ENCODE measurements around the gene OPN1LW. TPM values are rescaled to one million over a fixed set of nuclear protein-coding genes. Genes with fewer than 3 reads are reported as not detected.

The OPN1LW gene
- total and polyA plus RNA-seq, 2 donors (not counting 3 experiments of a cell fraction or from before 2014, with no cell fraction given), result not detected

- no peaks in the 10 kb centered on the region for H3K79me2 ChIP-seq (ENCODE audit: control insufficient read depth, insufficient read depth, low read length)
- no peak overlapping the region for H3K4me3 ChIP-seq (replicated peaks in 1 of 3; ENCODE audit: insufficient read depth in 1 of 3, low read depth in 1 of 3, low read length in 3 of 3)
- DNase-seq (ENCODE audit: low read depth, low spot score) (no peak), FAIRE-seq (no peak)
- H3K27ac ChIP-seq (ENCODE audit: insufficient read depth, low read depth, low read length), result no peak overlapping the region
- no peaks in the 10 kb centered on the region for H3K4me1 ChIP-seq (ENCODE audit: control insufficient read depth, extremely low read depth, insufficient read depth, low read length)
- TF ChIP-seq, protein P1, sequence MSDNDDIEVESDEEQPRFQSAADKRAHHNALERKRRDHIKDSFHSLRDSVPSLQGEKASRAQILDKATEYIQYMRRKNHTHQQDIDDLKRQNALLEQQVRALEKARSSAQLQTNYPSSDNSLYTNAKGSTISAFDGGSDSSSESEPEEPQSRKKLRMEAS (IDR thresholded peaks at IDR 0.05; ENCODE audit: insufficient read depth, insufficient read length), result no peak
- TF ChIP-seq POLR2A (IDR thresholded peaks at IDR 0.05; ENCODE audit: low read depth, low read length) (no peak), MYC (IDR thresholded peaks at IDR 0.05; ENCODE audit: low read depth, low read length) (no peak), JUN (IDR thresholded peaks at IDR 0.05; ENCODE audit: borderline replicate concordance, insufficient read depth, insufficient read length, low read depth) (no peak), POLR2AphosphoS5 (IDR thresholded peaks at IDR 0.05; ENCODE audit: insufficient read depth, low read depth, low read length) (no peak), EZH2 (IDR thresholded peaks at IDR 0.05; ENCODE audit: borderline replicate concordance, low read depth, low read length, severe bottlenecking) (no peak), FOS (IDR thresholded peaks at IDR 0.05; ENCODE audit: borderline replicate concordance, insufficient read depth, low read length) (no peak), GATA2 (IDR thresholded peaks at IDR 0.05; ENCODE audit: insufficient read depth, insufficient read length, low read depth, low read length) (no peak)
- no peaks in the 10 kb centered on the region for H3K9me3 ChIP-seq (replicated peaks; ENCODE audit: control insufficient read depth, insufficient read depth, low read length)
- no peak overlapping the region for H3K4me2 ChIP-seq (ENCODE audit: insufficient read depth, low read length)
- dilution Hi-C loops (cut with MboI; ENCODE audit: extremely low pct_ligation_motif_present, low sequenced_read_pairs) (no loop called here), intact Hi-C loops (cut with micrococcal nuclease) (no loop called here)
- no peaks in the 10 kb centered on the region for H3K36me3 ChIP-seq (ENCODE audit: control insufficient read depth in 2 of 2, extremely low read depth in 1 of 2, insufficient read depth in 2 of 2, low read length in 2 of 2)
- no peaks in the 10 kb centered on the region for H4K20me1 ChIP-seq (replicated peaks; ENCODE audit: control insufficient read depth, extremely low read depth, insufficient read depth, low read length)
- no peak overlapping the region for H2AFZ ChIP-seq (ENCODE audit: low read depth, low read length)
- H3K9me1 ChIP-seq (replicated peaks; ENCODE audit: control insufficient read depth, extremely low read depth, insufficient read depth, low read length), result no peaks in the 10 kb centered on the region
- no TSS peak for BruUV-seq (replicated peaks)
- POLR2A ChIA-PET, result no interaction called here
- CTCF ChIA-PET, result interaction anchor here (1.4 kb wide), 1 partner anchor 9 kb away, joined by 4 read pairs; no protein-coding TSS in a partner anchor
- H3K27me3 ChIP-seq (ENCODE audit: control insufficient read depth in 2 of 2, insufficient read depth in 2 of 2, low read length in 2 of 2), result no peaks in the 10 kb centered on the region
- no peak overlapping the region for H3K9ac ChIP-seq (replicated peaks; ENCODE audit: extremely low read depth, insufficient read depth, low read length)
Observed at GRCh38 chrX:154117566-154117965, 26.5 kb upstream of the OPN1LW start.

DNA sequence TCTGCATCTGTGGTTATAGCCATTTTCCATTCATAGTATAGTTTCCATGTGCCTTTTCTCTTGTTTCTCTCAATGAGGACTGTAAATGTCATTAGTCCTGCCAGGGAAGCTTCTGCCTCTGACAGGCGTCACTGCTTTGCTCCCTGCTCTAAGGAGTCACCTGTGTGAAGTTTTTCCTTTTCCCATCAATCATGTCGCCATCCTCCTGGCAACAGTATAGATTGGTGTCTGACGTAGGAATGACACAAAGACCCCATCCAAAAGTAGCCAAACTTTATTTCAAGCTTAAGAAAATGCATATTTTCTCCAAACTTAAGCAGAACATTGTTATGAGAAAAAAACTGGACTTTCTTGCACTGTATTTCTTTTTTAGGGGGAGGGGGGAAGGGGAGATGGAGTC lies 23.5 kb upstream of the OPN1LW start:
- Histone ChIP-seq H3K4me1 (ENCODE audit: control insufficient read depth, extremely low read depth, insufficient read depth, low read length) (no peaks in the 10 kb centered on the region), H4K20me1 (replicated peaks; ENCODE audit: control insufficient read depth, extremely low read depth, insufficient read depth, low read length) (no peaks in the 10 kb centered on the region), H3K9me3 (replicated peaks; ENCODE audit: control insufficient read depth, insufficient read depth, low read length) (no peaks in the 10 kb centered on the region), H3K27me3 (ENCODE audit: control insufficient read depth in 2 of 2, insufficient read depth in 2 of 2, low read length in 2 of 2) (no peaks in the 10 kb centered on the region), H3K36me3 (ENCODE audit: control insufficient read depth in 2 of 2, extremely low read depth in 1 of 2, insufficient read depth in 2 of 2, low read length in 2 of 2) (no peaks in the 10 kb centered on the region), H3K27ac (ENCODE audit: insufficient read depth, low read depth, low read length) (no peak overlapping the region), H2AFZ (ENCODE audit: low read depth, low read length) (no peak overlapping the region), H3K4me2 (ENCODE audit: insufficient read depth, low read length) (no peak overlapping the region), H3K4me3 (replicated peaks in 1 of 3; ENCODE audit: insufficient read depth in 1 of 3, low read depth in 1 of 3, low read length in 3 of 3) (no peak overlapping the region), H3K79me2 (ENCODE audit: control insufficient read depth, insufficient read depth, low read length) (no peaks in the 10 kb centered on the region), H3K9me1 (replicated peaks; ENCODE audit: control insufficient read depth, extremely low read depth, insufficient read depth, low read length) (no peaks in the 10 kb centered on the region), H3K9ac (replicated peaks; ENCODE audit: extremely low read depth, insufficient read depth, low read length) (no peak overlapping the region)
- no TSS peak for BruUV-seq (replicated peaks)
- DNase-seq (ENCODE audit: low read depth, low spot score) (no peak), FAIRE-seq (no peak)
- TF ChIP-seq JUN (IDR thresholded peaks at IDR 0.05; ENCODE audit: borderline replicate concordance, insufficient read depth, insufficient read length, low read depth) (no peak), POLR2A (IDR thresholded peaks at IDR 0.05; ENCODE audit: low read depth, low read length) (no peak), MYC (IDR thresholded peaks at IDR 0.05; ENCODE audit: low read depth, low read length) (no peak), POLR2AphosphoS5 (IDR thresholded peaks at IDR 0.05; ENCODE audit: insufficient read depth, low read depth, low read length) (no peak), FOS (IDR thresholded peaks at IDR 0.05; ENCODE audit: borderline replicate concordance, insufficient read depth, low read length) (no peak), GATA2 (IDR thresholded peaks at IDR 0.05; ENCODE audit: insufficient read depth, insufficient read length, low read depth, low read length) (no peak), EZH2 (IDR thresholded peaks at IDR 0.05; ENCODE audit: borderline replicate concordance, low read depth, low read length, severe bottlenecking) (no peak)
- TF ChIP-seq, protein P1 (IDR thresholded peaks at IDR 0.05; ENCODE audit: insufficient read depth, insufficient read length), result no peak
- TF ChIP-seq, protein P2, sequence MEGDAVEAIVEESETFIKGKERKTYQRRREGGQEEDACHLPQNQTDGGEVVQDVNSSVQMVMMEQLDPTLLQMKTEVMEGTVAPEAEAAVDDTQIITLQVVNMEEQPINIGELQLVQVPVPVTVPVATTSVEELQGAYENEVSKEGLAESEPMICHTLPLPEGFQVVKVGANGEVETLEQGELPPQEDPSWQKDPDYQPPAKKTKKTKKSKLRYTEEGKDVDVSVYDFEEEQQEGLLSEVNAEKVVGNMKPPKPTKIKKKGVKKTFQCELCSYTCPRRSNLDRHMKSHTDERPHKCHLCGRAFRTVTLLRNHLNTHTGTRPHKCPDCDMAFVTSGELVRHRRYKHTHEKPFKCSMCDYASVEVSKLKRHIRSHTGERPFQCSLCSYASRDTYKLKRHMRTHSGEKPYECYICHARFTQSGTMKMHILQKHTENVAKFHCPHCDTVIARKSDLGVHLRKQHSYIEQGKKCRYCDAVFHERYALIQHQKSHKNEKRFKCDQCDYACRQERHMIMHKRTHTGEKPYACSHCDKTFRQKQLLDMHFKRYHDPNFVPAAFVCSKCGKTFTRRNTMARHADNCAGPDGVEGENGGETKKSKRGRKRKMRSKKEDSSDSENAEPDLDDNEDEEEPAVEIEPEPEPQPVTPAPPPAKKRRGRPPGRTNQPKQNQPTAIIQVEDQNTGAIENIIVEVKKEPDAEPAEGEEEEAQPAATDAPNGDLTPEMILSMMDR (IDR thresholded peaks at IDR 0.05; ENCODE audit: extremely low read depth in 1 of 2, insufficient read depth in 1 of 2, low read depth in 1 of 2, low read length in 2 of 2), result no peak
- ChIA-PET POLR2A (no interaction called here), CTCF (no interaction called here)
- dilution Hi-C loops (cut with MboI; ENCODE audit: extremely low pct_ligation_motif_present, low sequenced_read_pairs), result no loop called here
- intact Hi-C loops (cut with micrococcal nuclease), result no loop called here

Data from endothelial cell of umbilical vein (primary cell).